ENCODE measurements around the gene GPR171. TPM values are rescaled to one million over a fixed set of nuclear protein-coding genes. Genes with fewer than 3 reads are reported as not detected.
A peak's percentile ranks its signal among the peaks of the same experiment; 100 is the strongest.

GPR171 gene
- total and polyA plus RNA-seq, 12 donors = 0.31 to 3.7 (median 0.50) TPM; not detected in 6

DNA sequence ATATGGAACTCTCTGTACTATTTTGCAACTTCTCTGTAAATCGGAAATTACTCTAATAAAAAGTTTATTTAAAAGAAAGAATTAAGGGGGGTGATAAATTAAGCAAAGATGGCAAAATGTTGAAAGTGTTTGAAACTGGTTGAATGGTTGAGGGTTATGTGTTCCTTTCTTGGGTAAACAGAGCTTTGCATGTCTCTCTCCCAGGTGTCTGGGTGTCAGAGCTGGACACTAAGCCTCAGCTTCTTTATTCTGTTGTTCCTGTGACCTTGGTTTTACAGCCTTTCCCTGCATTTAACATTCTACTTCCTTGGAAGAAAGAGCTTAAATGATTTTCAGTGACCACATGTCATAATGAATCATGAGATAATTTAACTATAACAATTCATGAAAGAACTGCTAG lies 7.2 kb downstream of the GPR171 start:
- Histone ChIP-seq H3K4me3 (no peak overlapping the region), H3K4me1 (no peaks in the 10 kb centered on the region), H3K27ac (no peak overlapping the region), H3K27me3 (no peaks in the 10 kb centered on the region), H3K9me3 (no peaks in the 10 kb centered on the region), H3K36me3 (no peaks in the 10 kb centered on the region)
- DNase-seq (no peak), ATAC-seq (no peak)
- WGBS, 2 donors = 86 to 98% methylated on average over 1 of the region's 1 CpG
- intact Hi-C loops (cut with DNase I) = no loop called here
- TF ChIP-seq, protein P1, sequence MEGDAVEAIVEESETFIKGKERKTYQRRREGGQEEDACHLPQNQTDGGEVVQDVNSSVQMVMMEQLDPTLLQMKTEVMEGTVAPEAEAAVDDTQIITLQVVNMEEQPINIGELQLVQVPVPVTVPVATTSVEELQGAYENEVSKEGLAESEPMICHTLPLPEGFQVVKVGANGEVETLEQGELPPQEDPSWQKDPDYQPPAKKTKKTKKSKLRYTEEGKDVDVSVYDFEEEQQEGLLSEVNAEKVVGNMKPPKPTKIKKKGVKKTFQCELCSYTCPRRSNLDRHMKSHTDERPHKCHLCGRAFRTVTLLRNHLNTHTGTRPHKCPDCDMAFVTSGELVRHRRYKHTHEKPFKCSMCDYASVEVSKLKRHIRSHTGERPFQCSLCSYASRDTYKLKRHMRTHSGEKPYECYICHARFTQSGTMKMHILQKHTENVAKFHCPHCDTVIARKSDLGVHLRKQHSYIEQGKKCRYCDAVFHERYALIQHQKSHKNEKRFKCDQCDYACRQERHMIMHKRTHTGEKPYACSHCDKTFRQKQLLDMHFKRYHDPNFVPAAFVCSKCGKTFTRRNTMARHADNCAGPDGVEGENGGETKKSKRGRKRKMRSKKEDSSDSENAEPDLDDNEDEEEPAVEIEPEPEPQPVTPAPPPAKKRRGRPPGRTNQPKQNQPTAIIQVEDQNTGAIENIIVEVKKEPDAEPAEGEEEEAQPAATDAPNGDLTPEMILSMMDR (IDR thresholded peaks at IDR 0.05) = no peak

DNA sequence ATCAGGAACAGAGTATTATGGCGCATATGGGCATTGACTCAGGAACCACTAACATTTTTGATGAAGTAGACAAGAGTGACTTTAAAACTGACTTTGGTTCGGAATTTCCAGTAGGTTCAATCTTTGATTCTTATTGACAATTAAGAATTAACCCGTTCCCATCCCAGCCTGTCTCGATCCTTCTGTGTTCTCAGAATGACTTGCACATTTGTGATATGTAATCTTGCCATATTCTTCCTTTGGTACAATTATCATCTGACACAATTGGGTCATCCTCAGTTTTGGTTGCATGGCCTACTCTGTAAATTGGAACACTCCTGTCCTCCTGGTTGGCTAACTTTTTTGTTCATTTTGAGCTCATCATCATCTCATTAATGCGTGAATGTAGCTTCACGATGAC lies 10.5 kb downstream of the GPR171 start:
- intact Hi-C loops (cut with DNase I) = no loop called here
- TF ChIP-seq, protein P1 (IDR thresholded peaks at IDR 0.05) = no peak

DNA sequence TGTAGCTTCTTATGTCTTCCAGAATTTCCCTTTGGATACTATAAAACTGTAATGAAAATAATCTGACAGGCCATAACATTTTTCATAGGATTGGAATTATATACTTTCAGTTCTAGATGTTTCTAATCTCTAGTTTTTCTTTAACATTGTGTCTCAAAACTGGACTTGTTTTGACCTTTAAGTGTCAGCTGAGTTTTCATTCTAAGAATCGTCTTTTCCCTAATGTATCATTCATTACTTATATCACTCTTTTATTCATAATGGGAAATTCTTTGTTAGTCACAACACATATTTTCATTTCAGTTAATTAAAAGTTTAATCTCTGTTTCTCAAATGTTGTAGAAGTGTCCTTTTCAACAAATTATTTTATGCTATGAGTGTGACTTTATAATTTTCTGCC lies 11.9 kb downstream of the GPR171 start:
- TF ChIP-seq, protein P1 (IDR thresholded peaks at IDR 0.05) = no peak
- ATAC-seq (no peak), DNase-seq (no peak)
- H3K36me3 ChIP-seq = no peaks in the 10 kb centered on the region
- H3K27me3 ChIP-seq = no peaks in the 10 kb centered on the region
- no peak overlapping the region for H3K4me3 ChIP-seq
- H3K4me1 ChIP-seq = no peaks in the 10 kb centered on the region
- no peak overlapping the region for H3K27ac ChIP-seq
- 91 to 92% methylated on average over 1 of the region's 1 CpG for whole genome bisulfite sequencing, 2 donors
- H3K9me3 ChIP-seq = no peaks in the 10 kb centered on the region
- intact Hi-C loops (cut with DNase I) = no loop called here

More for the DNA sequence above, 10.5 kb downstream of the GPR171 start:
- H3K36me3 ChIP-seq = no peaks in the 10 kb centered on the region
- H3K27ac ChIP-seq = no peak overlapping the region
- 95 to 99% methylated on average over 6 of the region's 6 CpGs for WGBS, 2 donors
- DNase-seq = no peak
- no peak for ATAC-seq
- no peak overlapping the region for H3K4me3 ChIP-seq
- H3K9me3 ChIP-seq = no peaks in the 10 kb centered on the region
- H3K27me3 ChIP-seq = no peaks in the 10 kb centered on the region
- no peaks in the 10 kb centered on the region for H3K4me1 ChIP-seq

DNA sequence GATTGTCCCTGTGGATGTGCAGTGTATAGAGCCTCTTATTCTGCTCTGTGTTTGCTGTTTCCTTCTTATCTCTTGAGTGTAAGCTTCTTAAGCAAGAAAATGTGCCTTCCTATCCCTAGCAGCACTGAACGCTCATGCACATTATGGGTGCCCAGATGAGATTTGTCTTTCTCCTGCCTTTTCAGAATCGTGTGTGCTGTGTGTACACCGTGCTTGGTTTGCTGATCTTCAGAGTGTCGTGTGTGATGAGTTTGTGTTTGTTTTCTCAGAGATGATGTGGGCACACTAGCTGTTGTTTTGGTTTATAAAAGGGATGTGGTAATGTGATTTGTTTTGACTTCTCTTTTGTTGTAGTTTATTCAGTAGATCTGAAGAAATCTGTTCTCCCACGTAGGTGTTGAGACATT lies 19.7 kb downstream of the GPR171 start:
- WGBS, 2 donors = 74 to 79% methylated on average over 5 of the region's 5 CpGs
- DNase-seq (no peak), ATAC-seq (peak in 2 of 8 donors; percentile 14 to 27)
- intact Hi-C loops (cut with DNase I) = no loop called here
- Histone ChIP-seq H3K9me3 (no peaks in the 10 kb centered on the region), H3K27ac (peak overlapping the region in 1 of 10 donors; percentile 46), H3K27me3 (no peaks in the 10 kb centered on the region), H3K4me3 (no peak overlapping the region), H3K4me1 (peaks cover 0 to 11% (median 0%) of the 10 kb centered on the region in 9 donors), H3K36me3 (no peaks in the 10 kb centered on the region)
- TF ChIP-seq, protein P1 (IDR thresholded peaks at IDR 0.05) = no peak
